Lung microvascular endothelial cell (primary cell): ENCODE results near the gene GAREM1. TPM values are rescaled to one million over a fixed set of nuclear protein-coding genes. Genes with fewer than 3 reads are reported as not detected.
"Not testable (repeated sequence)": the region's sequence is repeated elsewhere in the genome, so short reads cannot be mapped to it uniquely, and the experiment has no call there.

Experiments used
- DNase-seq, 2 donors: peaks; one replicate each; pipeline versions ENCODE4 v3.0.0 to v3.0.0-alpha.2; 2010; ENCODE audit warnings: low read depth in 2 of 2
- total RNA-seq: library from RNA; depleted of rRNA; stranded (reverse); fragments of >200 nt; gene quantifications from 2 replicates; pipeline ENCODE4 v1.2.1, GENCODE V29; 2014

Gene GAREM1
- total RNA-seq, 1 donor from 2014 or later: 0.20 TPM

GRCh38 chr18:32291623-32292022 is 179.1 kb downstream of the GAREM1 start:
- DNase-seq: not testable (repeated sequence)

DNA sequence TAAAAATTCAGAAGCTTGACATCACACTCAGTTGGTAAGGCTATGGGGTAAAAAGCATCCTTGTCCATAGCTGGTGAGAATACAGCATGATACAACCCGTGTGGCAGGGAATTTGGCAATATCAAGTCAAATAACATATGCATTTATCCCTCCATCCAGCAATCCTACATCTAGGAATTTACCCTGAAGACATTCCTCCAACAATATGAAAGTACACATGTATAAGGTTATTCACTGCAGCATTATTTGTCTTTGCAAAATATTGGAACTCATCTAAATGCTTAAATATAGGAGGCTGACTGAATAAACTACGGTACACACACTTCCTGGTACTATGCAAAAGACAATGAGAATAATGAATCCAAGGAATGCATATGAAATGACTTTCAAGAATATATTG is 179.9 kb downstream of the GAREM1 start:
- DNase-seq: no peak

GRCh38 chr18:32289483-32290075 is 181.1 kb downstream of the GAREM1 start:
- DNase-seq: peak; percentile 69 to 73

GRCh38 chr18:32287873-32288272 is 182.8 kb downstream of the GAREM1 start:
- DNase-seq: no peak

GRCh38 chr18:32287249-32287648 is 183.4 kb downstream of the GAREM1 start:
- no peak for DNase-seq

- no peak for DNase-seq
These were observed 183.9 kb downstream of the GAREM1 start for GRCh38 chr18:32286749-32287148.

- DNase-seq: no peak
These were observed 186.4 kb downstream of the GAREM1 start for GRCh38 chr18:32284284-32284683.

- no peak for DNase-seq
These were observed 189.8 kb downstream of the GAREM1 start for GRCh38 chr18:32280911-32281310.

- DNase-seq: no peak
These were observed 190.4 kb downstream of the GAREM1 start for GRCh38 chr18:32280188-32280783.

DNA sequence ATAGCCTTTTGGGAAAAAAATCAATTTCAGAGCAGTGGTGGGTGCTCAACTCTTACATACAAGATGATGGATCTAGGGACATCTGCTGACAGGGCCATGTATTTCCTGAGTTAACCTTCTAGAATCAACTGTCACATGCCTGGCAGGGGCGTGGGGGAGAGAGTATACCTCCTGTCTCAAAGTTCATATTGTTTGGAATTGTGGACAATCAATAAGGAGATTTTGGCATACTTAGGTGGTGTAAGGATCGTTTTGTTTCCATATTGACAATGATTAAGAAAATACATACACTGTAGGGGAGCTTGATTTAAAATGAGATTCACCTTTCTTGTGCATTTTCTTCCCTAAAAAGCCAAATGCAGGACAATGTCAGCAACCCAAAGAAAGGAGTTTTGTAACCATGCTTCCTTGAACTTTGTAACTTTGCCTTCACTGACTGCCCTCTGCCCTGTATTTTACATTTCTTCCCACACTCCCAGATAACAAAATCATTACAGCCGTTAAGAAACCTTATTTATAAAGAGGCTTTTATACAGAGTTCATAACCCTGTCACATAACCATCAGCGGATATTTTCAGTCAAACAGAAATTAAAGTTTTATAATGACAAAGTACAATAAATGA is 192.4 kb downstream of the GAREM1 start:
- no peak for DNase-seq

DNA sequence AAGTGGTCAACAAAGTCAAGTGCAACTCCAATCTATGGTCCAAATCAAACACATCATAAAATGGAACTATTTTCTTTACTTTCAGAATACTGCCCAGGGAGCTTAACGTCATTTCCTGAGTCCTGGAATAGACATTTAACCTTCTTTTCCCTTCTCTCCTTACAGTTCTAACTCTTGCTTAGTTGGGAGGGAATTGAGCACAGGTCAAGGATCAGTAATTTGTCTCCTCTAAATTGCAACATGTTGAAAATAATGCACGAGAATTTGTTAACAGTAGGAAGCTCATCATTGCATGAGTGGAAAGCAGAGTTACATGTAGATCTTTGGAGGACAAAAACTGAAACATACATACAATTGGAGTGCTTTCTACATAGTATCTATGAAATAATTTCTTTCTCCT is 193.1 kb downstream of the GAREM1 start:
- DNase-seq: no peak

DNA sequence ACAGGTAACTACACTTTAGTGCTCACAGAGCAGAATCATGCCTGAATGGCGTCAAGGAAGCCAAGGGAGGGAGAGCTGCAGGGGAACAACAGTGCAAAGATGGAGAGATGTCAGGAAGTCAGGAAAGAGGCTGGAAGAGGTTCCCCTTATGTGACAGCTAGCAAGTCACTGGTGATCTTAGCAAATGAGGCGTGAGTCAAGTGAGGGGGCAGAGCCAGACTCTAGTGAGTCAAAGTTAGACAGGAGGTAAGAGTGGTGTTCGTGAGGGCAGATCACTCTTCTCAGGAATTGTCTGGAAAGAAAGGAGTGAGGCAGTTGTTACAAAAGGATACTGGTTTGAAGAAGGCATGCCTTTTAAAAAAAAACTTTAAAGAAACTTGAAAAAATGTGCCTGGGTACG is 193.8 kb downstream of the GAREM1 start:
- DNase-seq: no peak

DNA sequence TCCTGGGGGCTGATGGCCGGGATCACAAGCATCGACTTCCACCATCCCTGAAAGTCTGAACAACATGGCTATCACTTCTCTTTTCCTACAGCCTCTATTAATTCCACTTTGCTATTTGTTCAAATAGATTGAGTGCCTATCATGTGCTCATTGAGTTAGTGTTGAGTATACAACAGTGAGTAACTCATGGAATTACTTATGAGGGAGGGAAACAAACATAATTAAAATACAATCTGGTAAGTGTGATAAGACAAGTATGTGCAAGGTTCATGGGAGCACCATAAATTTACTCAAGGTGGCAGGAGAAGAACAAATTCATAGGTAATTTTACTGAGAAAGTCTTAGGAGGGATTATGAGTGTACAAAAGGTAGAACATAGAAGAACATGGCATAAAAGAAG is 194.4 kb downstream of the GAREM1 start:
- DNase-seq: no peak

DNA sequence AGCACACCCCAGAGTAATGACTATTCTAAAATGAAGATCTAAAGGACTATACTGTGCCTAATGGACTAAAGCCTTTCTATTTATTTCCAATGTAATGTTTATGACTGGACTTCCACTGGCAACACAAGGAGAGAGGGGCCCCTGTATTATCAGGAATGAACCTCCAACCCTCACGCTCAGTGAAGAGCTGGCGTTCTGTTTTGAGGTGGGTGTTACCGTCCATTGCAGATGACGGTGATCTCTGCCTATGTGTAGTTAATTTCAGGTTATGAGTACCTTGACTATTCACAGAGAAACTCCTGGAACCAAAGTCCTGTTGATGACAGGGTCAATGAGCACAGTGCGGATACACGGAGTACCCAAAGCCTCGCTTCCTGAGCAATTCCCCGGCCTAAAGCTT is 195.5 kb downstream of the GAREM1 start:
- DNase-seq: no peak

DNA sequence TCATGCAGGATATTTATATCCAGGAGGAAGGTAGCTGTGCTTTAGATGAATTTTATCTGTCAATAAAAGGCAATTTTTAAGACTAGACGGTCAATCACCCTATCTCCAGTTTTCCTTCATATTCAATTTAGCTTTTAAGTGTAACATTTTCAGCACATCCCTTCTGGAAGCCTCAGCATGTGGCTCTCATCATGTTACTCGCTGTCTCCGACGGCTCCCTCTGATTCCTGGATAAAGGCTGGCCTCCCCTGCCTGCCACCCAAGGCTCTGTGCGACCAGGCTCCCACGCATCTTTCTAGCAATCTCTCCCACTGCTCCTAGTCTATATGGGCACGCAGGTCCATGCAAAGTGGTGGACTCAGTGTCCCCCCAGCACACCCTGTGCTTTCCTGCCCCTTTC is 196.4 kb downstream of the GAREM1 start:
- no peak for DNase-seq

- DNase-seq: peak; percentile 56 to 58
These were observed 198.9 kb downstream of the GAREM1 start for GRCh38 chr18:32271672-32272208.

DNA sequence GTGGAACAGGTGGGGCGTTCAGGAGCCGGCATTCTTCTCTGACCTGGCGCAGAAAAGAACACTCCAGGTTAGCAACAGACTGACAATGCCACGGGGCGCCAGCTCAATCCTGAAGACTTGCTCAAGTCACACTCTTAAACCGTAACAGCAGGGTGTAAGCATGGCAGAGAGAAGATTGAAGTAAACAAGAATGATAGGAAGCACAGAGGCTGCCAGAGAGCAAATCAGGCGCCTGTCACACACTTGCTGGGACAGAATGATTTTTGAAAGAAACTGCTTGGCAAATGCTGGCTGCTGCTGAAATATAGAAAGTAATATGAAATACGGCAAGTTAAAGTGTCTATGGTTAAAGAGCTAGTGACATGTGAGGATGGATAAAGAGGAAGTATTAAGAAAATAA is 200.3 kb downstream of the GAREM1 start:
- DNase-seq: no peak

DNA sequence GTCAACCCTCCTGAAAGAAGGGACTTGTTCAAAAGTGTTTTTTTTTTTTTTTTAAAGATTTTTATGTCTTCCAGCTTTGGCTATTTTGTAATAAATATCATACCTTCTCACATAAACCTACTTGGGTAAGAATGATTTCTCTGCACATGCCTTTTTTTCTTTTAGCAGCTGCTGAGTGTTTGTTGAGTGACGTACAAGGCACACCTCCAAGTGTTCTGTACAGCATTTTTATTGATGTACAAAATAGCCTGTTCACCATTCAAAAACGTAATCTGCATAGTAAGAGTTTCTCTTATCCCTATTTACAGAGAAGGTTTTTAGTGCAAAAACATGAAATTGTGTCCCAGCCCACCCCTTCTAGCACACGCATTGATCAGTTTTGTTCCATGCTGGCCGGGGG is 203.2 kb downstream of the GAREM1 start:
- no peak for DNase-seq

DNA sequence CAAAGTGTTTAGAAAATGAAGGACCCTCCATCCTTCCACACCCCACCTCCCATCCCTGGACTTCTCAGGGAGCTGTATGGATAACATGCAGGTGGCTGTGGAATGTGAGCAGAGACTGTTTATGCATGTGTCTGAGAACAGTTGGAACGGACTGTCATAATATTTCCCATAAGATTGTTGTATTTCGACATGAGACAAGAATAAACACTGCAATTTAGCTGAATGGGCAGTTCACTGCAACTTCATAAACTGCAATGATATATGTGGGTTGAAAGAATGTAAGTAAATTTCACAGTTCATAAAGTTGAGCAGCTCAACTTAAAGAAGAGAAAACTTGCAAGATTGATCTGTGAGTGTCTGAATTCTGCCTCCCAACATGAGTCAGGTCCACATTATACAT is 206.3 kb downstream of the GAREM1 start:
- DNase-seq: no peak

DNA sequence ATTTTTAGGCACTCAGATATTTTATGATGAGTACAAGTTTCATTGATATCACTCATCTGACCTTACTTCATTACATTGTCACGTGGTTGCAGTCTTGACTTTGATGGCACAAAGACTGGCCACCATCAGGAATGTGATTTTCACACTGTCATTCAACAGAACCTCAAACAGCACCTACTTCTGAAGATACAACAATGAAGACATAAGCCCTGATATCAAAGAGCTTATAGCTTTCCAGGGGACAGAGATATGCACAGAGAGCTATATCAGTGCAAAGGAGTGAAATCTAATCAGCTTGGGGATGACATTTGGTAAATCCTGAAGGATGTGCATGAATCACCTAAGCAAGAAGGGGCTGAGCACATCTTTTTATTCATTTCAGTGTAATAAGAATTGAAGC is 208.6 kb downstream of the GAREM1 start:
- DNase-seq: no peak

GRCh38 chr18:32261003-32261402 is 209.7 kb downstream of the GAREM1 start:
- DNase-seq: no peak

DNA sequence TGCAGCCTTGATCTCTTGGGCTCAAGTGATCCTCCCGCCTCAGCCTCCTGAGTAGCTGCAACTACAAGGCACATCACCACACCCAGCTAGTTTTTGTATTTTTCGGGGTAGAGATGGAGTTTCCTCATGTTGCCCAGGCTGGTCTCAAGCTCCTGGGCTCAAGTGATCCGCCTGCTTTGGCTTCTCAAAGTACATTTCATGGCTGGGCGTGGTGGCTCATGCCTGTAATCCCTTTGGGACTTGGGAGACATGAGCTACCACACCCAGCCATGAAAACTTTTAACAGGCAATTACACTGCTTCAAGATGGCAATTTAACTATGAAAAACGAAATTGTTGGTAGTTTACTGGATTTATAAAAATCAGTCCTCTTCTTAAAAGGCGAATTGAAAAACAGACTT is 211.1 kb downstream of the GAREM1 start:
- no peak for DNase-seq
